ENCODE measurements around the gene TNFAIP8L2.

DNA sequence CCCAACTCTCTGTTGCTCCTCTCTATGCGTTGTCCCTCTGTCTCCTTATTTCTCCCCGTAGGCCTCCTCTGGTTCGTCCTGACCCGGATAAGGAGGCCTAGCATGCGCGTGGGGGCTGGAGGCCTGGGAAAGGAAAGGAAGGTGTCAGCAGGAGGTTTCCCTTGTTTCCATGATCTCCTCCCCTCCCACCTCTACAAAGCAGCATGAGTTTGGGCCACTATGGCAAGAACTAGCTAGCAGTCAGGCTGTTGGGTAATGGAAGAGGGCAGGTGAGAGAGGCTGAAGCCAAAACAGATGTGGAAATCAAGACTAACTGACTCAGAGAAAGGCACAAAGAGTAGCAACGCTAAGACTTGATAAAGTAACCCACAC is 9.3 kb upstream of the TNFAIP8L2 start:
- TF ChIP-seq, protein P1, sequence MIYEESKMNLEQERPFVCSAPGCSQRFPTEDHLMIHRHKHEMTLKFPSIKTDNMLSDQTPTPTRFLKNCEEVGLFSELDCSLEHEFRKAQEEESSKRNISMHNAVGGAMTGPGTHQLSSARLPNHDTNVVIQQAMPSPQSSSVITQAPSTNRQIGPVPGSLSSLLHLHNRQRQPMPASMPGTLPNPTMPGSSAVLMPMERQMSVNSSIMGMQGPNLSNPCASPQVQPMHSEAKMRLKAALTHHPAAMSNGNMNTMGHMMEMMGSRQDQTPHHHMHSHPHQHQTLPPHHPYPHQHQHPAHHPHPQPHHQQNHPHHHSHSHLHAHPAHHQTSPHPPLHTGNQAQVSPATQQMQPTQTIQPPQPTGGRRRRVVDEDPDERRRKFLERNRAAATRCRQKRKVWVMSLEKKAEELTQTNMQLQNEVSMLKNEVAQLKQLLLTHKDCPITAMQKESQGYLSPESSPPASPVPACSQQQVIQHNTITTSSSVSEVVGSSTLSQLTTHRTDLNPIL (CRISPR knock-in tag; IDR thresholded peaks at IDR 0.05; ENCODE audit: low read depth), result no peak
- TF ChIP-seq PPARA (CRISPR knock-in tag; IDR thresholded peaks at IDR 0.05; ENCODE audit: borderline replicate concordance), result no peak
- TF ChIP-seq TCF4 (CRISPR knock-in tag; IDR thresholded peaks at IDR 0.05; ENCODE audit: borderline replicate concordance), result no peak
- TF ChIP-seq ISL1 (CRISPR knock-in tag; IDR thresholded peaks at IDR 0.05), result no peak
- no peak for TF ChIP-seq ARNTL (CRISPR knock-in tag; IDR thresholded peaks at IDR 0.05; ENCODE audit: borderline replicate concordance, low read depth)
- no peak for TF ChIP-seq ZFP3 (CRISPR knock-in tag; IDR thresholded peaks at IDR 0.05)
- TF ChIP-seq, protein P2, sequence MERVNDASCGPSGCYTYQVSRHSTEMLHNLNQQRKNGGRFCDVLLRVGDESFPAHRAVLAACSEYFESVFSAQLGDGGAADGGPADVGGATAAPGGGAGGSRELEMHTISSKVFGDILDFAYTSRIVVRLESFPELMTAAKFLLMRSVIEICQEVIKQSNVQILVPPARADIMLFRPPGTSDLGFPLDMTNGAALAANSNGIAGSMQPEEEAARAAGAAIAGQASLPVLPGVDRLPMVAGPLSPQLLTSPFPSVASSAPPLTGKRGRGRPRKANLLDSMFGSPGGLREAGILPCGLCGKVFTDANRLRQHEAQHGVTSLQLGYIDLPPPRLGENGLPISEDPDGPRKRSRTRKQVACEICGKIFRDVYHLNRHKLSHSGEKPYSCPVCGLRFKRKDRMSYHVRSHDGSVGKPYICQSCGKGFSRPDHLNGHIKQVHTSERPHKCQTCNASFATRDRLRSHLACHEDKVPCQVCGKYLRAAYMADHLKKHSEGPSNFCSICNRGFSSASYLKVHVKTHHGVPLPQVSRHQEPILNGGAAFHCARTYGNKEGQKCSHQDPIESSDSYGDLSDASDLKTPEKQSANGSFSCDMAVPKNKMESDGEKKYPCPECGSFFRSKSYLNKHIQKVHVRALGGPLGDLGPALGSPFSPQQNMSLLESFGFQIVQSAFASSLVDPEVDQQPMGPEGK (CRISPR knock-in tag; IDR thresholded peaks at IDR 0.05; ENCODE audit: borderline replicate concordance), result no peak
- TF ChIP-seq ESRRG (CRISPR knock-in tag; IDR thresholded peaks at IDR 0.05), result no peak
- TF ChIP-seq TOX (CRISPR knock-in tag; IDR thresholded peaks at IDR 0.05; ENCODE audit: borderline replicate concordance), result no peak
- no peak for TF ChIP-seq GLIS3 (CRISPR knock-in tag; IDR thresholded peaks at IDR 0.05)
- TF ChIP-seq RARB (CRISPR knock-in tag; IDR thresholded peaks at IDR 0.05), result no peak

Data from SK-N-SH treated with all-trans-retinoic acid at 6 μM for 48 hours (cell line).